Erythroblast (primary cell): ENCODE results near the gene CYLC2.

Experiments used
- DNase-seq, 2 experiments: peaks; one replicate each; lab custom pipeline; 2025; lab: John Stamatoyannopoulos, UW
- GATA1 ChIP-seq: IDR thresholded peaks from 2 replicates; pipeline ENCODE4 v1.6.1; 2011; ENCODE audit warnings: low read depth, mild to moderate bottlenecking, control low read depth, low read length, moderate library complexity
- POLR2A ChIP-seq: IDR thresholded peaks from 2 replicates; pipeline ENCODE4 v1.6.1; 2011; ENCODE audit warnings: mild to moderate bottlenecking, low read length

CYLC2 gene

GRCh38 chr9:102995033-102995432, at the start of gene CYLC2:
Gene CYLC2 (plus strand): TSS chr9:102995333. CDS start chr9:102995381, 48 bp downstream.
- DNase-seq, result no peak
- no peak for TF ChIP-seq GATA1
- no peak for TF ChIP-seq POLR2A

GRCh38 chr9:102950346-102950745, 44.8 kb upstream of the CYLC2 start:
- TF ChIP-seq GATA1, result no peak
- TF ChIP-seq POLR2A, result no peak
- no peak for DNase-seq

GRCh38 chr9:102966999-102967398, 28.1 kb upstream of the CYLC2 start:
- TF ChIP-seq GATA1, result no peak
- no peak for TF ChIP-seq POLR2A
- no peak for DNase-seq

GRCh38 chr9:102967979-102968378, 27.2 kb upstream of the CYLC2 start:
- TF ChIP-seq GATA1, result no peak
- no peak for TF ChIP-seq POLR2A
- no peak for DNase-seq

- TF ChIP-seq GATA1 (no peak), POLR2A (no peak)
- no peak for DNase-seq
Observed at GRCh38 chr9:102972780-102973179, 22.4 kb upstream of the CYLC2 start.

GRCh38 chr9:102974530-102974929, 20.6 kb upstream of the CYLC2 start:
- no peak for DNase-seq
- no peak for TF ChIP-seq POLR2A
- TF ChIP-seq GATA1, result no peak

- TF ChIP-seq GATA1 (no peak), POLR2A (no peak)
- no peak for DNase-seq
Observed at GRCh38 chr9:102975251-102975650, 19.9 kb upstream of the CYLC2 start.

- no peak for DNase-seq
- TF ChIP-seq POLR2A, result no peak
- TF ChIP-seq GATA1, result no peak
Observed at GRCh38 chr9:102985162-102985895, 9.8 kb upstream of the CYLC2 start.

GRCh38 chr9:102986425-102986824, 8.7 kb upstream of the CYLC2 start:
- TF ChIP-seq POLR2A (no peak), GATA1 (no peak)
- no peak for DNase-seq

GRCh38 chr9:103003689-103004088, 8.6 kb downstream of the CYLC2 start:
- no peak for DNase-seq

GRCh38 chr9:103014242-103014641, 19.1 kb downstream of the CYLC2 start:
- no peak for TF ChIP-seq GATA1
- DNase-seq, result no peak

More at GRCh38 chr9:103003689-103004088, 8.6 kb downstream of the CYLC2 start:
- TF ChIP-seq GATA1 (no peak), POLR2A (no peak)

- DNase-seq, result no peak
- TF ChIP-seq POLR2A (no peak), GATA1 (no peak)
Observed at GRCh38 chr9:103025796-103026195, 30.7 kb downstream of the CYLC2 start.

- TF ChIP-seq GATA1, result no peak
- peak; percentile 18 to 42 for DNase-seq
Observed at GRCh38 chr9:103037508-103038477, 42.7 kb downstream of the CYLC2 start.

- no peak for TF ChIP-seq GATA1
- no peak for TF ChIP-seq POLR2A
- DNase-seq, result no peak
Observed at GRCh38 chr9:103041961-103042360, 46.8 kb downstream of the CYLC2 start.
